Measurements from ENCODE around the gene NINL.

NINL gene

DNA sequence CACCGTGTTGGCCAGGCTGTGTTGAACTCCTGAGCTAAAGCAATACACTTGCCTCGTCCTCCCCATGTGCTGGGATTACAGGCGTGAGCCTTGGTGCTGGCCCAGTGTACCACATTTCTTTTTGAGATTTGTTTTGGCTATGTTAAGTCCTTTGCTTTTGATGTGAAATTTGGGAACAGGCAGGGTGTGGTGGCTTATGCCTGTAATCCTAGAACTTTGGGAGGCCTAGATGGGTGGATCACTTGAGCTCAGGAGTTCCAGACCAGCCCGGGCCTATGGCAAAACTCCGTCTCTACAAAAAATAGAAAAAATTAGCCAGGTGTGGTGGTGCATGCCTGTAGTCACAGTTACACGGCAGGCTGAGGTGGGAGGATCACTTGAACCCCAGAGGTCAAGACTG, 137.7 kb downstream of the NINL start:
- Histone ChIP-seq H2AFZ (no peak overlapping the region), H3K79me2 (no peaks in the 10 kb centered on the region), H3K4me2 (ENCODE audit: low read length) (no peak overlapping the region), H3K9ac (no peak overlapping the region), H3K27me3 (ENCODE audit: control insufficient read depth, insufficient read depth, low read length) (no peaks in the 10 kb centered on the region), H3K4me1 (no peaks in the 10 kb centered on the region), H3K27ac (no peak overlapping the region), H3K9me3 (ENCODE audit: control insufficient read depth, low read length) (no peaks in the 10 kb centered on the region), H3K4me3 (ENCODE audit: low read depth, low read length) (no peak overlapping the region), H3K36me3 (ENCODE audit: control insufficient read depth, insufficient read depth, low read length) (no peaks in the 10 kb centered on the region)
- TF ChIP-seq, protein P1, sequence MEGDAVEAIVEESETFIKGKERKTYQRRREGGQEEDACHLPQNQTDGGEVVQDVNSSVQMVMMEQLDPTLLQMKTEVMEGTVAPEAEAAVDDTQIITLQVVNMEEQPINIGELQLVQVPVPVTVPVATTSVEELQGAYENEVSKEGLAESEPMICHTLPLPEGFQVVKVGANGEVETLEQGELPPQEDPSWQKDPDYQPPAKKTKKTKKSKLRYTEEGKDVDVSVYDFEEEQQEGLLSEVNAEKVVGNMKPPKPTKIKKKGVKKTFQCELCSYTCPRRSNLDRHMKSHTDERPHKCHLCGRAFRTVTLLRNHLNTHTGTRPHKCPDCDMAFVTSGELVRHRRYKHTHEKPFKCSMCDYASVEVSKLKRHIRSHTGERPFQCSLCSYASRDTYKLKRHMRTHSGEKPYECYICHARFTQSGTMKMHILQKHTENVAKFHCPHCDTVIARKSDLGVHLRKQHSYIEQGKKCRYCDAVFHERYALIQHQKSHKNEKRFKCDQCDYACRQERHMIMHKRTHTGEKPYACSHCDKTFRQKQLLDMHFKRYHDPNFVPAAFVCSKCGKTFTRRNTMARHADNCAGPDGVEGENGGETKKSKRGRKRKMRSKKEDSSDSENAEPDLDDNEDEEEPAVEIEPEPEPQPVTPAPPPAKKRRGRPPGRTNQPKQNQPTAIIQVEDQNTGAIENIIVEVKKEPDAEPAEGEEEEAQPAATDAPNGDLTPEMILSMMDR (IDR thresholded peaks at IDR 0.05) = no peak

DNA sequence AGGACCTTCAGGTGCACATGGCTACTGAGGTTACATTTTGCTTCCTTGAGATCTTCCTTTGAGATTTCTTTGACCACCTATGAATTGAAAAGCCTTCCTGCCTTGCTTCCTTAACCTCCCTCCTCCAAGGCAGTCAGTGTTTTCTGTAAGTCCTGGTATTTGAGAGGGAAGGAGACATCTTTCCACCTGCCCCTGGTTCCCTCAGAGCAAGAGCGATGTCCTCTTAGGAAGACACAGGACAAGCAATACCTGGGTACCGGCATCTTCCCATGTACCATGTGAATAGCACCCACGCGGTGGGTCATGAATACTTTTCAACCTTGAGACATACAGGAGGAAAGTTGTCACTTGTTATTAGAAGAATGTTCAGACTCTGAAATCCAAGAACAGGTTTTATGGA, 140.8 kb downstream of the NINL start:
- no peak overlapping the region for H3K9ac ChIP-seq
- H3K79me2 ChIP-seq = no peaks in the 10 kb centered on the region
- no peak overlapping the region for H2AFZ ChIP-seq
- H3K27me3 ChIP-seq (ENCODE audit: control insufficient read depth, insufficient read depth, low read length) = no peaks in the 10 kb centered on the region
- no peaks in the 10 kb centered on the region for H3K36me3 ChIP-seq (ENCODE audit: control insufficient read depth, insufficient read depth, low read length)
- no peak overlapping the region for H3K27ac ChIP-seq
- H3K4me3 ChIP-seq (ENCODE audit: low read depth, low read length) = no peak overlapping the region
- no peaks in the 10 kb centered on the region for H3K9me3 ChIP-seq (ENCODE audit: control insufficient read depth, low read length)
- no peaks in the 10 kb centered on the region for H3K4me1 ChIP-seq
- no peak overlapping the region for H3K4me2 ChIP-seq (ENCODE audit: low read length)
- TF ChIP-seq, protein P1 (IDR thresholded peaks at IDR 0.05) = no peak

DNA sequence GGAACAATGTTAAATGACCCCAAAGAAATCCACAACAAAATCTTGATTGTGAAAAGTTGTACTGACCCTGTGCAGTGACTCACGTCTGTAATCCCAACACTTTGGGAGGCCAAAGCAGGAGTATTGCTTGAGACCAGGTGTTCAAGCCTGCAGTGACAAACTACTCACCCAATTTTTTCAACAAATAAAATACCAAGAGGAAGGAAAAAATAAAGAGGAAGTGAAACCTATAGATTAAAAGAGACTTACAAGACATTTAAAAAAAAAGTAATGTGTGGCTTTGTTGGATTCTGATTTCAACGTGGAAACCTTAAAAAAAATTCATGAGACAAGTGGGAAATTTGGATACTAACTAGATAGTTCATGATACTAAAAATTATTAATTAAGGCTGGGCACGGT, 146.0 kb downstream of the NINL start:
- Histone ChIP-seq H3K79me2 (no peaks in the 10 kb centered on the region), H3K4me3 (ENCODE audit: low read depth, low read length) (no peak overlapping the region), H2AFZ (no peak overlapping the region), H3K9me3 (ENCODE audit: control insufficient read depth, low read length) (no peaks in the 10 kb centered on the region), H3K4me2 (ENCODE audit: low read length) (no peak overlapping the region), H3K9ac (no peak overlapping the region), H3K27ac (no peak overlapping the region), H3K36me3 (ENCODE audit: control insufficient read depth, insufficient read depth, low read length) (no peaks in the 10 kb centered on the region), H3K4me1 (no peaks in the 10 kb centered on the region), H3K27me3 (ENCODE audit: control insufficient read depth, insufficient read depth, low read length) (no peaks in the 10 kb centered on the region)
- TF ChIP-seq, protein P1 (IDR thresholded peaks at IDR 0.05) = no peak

DNA sequence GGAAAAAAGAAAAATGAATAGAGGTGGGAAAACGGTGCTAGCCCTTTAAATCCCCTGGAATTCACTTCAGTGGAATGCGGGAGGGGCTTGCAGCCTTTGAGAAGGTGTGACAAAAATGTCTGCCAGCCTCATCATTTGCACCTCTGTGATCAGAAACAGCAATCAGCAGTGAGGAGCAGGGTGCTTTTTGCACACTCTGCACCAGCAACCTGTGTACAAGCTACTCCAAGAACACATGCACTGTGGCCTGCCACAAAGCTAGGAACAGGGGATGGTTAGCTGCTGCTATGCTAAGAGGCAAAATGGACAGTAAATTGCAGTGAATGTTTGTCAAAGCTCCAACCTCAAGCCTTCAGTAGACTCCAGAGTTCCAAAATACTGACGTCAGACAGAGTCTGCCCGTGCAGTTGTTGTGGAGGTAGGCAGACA, 148.2 kb downstream of the NINL start:
- Histone ChIP-seq H3K79me2 (no peaks in the 10 kb centered on the region), H2AFZ (peak overlapping the region; percentile 30), H3K4me2 (ENCODE audit: low read length) (no peak overlapping the region), H3K27ac (no peak overlapping the region), H3K9ac (no peak overlapping the region), H3K9me3 (ENCODE audit: control insufficient read depth, low read length) (no peaks in the 10 kb centered on the region), H3K27me3 (ENCODE audit: control insufficient read depth, insufficient read depth, low read length) (no peaks in the 10 kb centered on the region), H3K4me3 (ENCODE audit: low read depth, low read length) (no peak overlapping the region), H3K4me1 (no peaks in the 10 kb centered on the region), H3K36me3 (ENCODE audit: control insufficient read depth, insufficient read depth, low read length) (no peaks in the 10 kb centered on the region)
- TF ChIP-seq, protein P1 (IDR thresholded peaks at IDR 0.05) = no peak

DNA sequence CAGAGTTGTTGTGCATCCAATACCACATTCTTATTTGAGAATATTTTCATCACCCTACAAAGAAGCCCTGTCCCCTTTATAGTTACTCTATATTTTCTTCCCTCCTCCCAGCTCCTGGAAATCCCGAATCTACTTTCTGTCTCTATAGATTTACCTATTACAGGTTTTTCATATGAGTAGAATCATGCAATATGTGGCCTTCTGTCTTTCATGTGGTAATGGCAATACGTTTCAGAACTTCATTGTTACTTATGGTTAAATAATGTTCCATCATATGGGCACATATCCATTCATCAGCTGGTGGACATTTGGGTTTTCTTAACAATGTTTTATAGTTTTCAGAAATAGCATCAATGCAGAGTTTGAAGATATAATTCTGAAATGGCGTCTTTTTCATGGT, 160.8 kb downstream of the NINL start:
- H3K4me1 ChIP-seq = no peaks in the 10 kb centered on the region
- H3K27ac ChIP-seq = no peak overlapping the region
- no peak overlapping the region for H3K9ac ChIP-seq
- no peaks in the 10 kb centered on the region for H3K36me3 ChIP-seq (ENCODE audit: control insufficient read depth, insufficient read depth, low read length)
- H3K4me3 ChIP-seq (ENCODE audit: low read depth, low read length) = no peak overlapping the region
- TF ChIP-seq, protein P1 (IDR thresholded peaks at IDR 0.05) = no peak
- H3K9me3 ChIP-seq (ENCODE audit: control insufficient read depth, low read length) = no peaks in the 10 kb centered on the region
- H3K79me2 ChIP-seq = no peaks in the 10 kb centered on the region
- no peak overlapping the region for H2AFZ ChIP-seq
- H3K4me2 ChIP-seq (ENCODE audit: low read length) = no peak overlapping the region
- no peaks in the 10 kb centered on the region for H3K27me3 ChIP-seq (ENCODE audit: control insufficient read depth, insufficient read depth, low read length)

All from parathyroid adenoma (tissue), 2 donors.